K562 (cell line): ENCODE measurements around the gene SIKE1. TPM values are rescaled to one million over a fixed set of nuclear protein-coding genes. Genes with fewer than 3 reads are reported as not detected.

ENCODE experiments used
- CBX3 ChIP-seq, 2 experiments: IDR thresholded peaks; 1 replicate in 1 of 2; 2 replicates in 1 of 2; pipeline ENCODE4 v1.6.1; 2012; ENCODE audit warnings: inconsistent platforms in 2 of 2, low read length in 2 of 2, borderline replicate concordance in 1 of 2, control low read depth in 1 of 2
- CBX5 ChIP-seq: IDR thresholded peaks from 2 replicates; pipeline ENCODE4 v1.6.1; 2014; ENCODE audit warnings: low read depth, borderline replicate concordance
- ELK3 ChIP-seq: fragments of 450-650 bp; formaldehyde crosslinking; IDR thresholded peaks from 2 replicates; pipeline ENCODE4 v1.4.0; 2020; ENCODE audit warnings: mild to moderate bottlenecking
- ESRRA ChIP-seq: fragments of 450-650 bp; IDR thresholded peaks from 2 replicates; pipeline ENCODE4 v1.6.1; 2014; ENCODE audit warnings: low read depth, mild to moderate bottlenecking, moderate library complexity, borderline replicate concordance
- EWSR1 ChIP-seq: fragments of 450-650 bp; IDR thresholded peaks from 2 replicates; pipeline ENCODE4 v1.6.1; 2018; ENCODE audit warnings: borderline replicate concordance, mild to moderate bottlenecking, low read depth, moderate library complexity; ENCODE audit not compliant: partially characterized antibody
- FOXK2 ChIP-seq, 2 experiments: fragments of 450-650 bp; IDR thresholded peaks in 1 of 2; conservative IDR thresholded peaks in 1 of 2; 2 replicates each; pipeline ENCODE4 v1.6.1; 2016; ENCODE audit warnings: low read depth in 2 of 2, mild to moderate bottlenecking in 1 of 2
- GATAD2A ChIP-seq: fragments of 450-650 bp; IDR thresholded peaks from 2 replicates; pipeline ENCODE4 v1.6.1; 2017
- HDAC8 ChIP-seq: fragments of 450-650 bp; IDR thresholded peaks from 2 replicates; pipeline ENCODE4 v1.6.1; 2016; ENCODE audit warnings: mild to moderate bottlenecking, missing genetic modification characterization, moderate library complexity, missing compliant biosample characterization
- HNRNPH1 ChIP-seq: fragments of 200-400 bp; formaldehyde crosslinking; optimal IDR thresholded peaks from 2 replicates; pipeline ENCODE3; 2017; ENCODE audit warnings: low read depth, mild to moderate bottlenecking, low read length, moderate library complexity
- LCOR ChIP-seq: sonication (generic); formaldehyde crosslinking; IDR thresholded peaks from 2 replicates; pipeline ENCODE4 v1.8.0; 2022; ENCODE audit warnings: mild to moderate bottlenecking, missing genetic modification reagents
- MAFK ChIP-seq: IDR thresholded peaks from 2 replicates; pipeline ENCODE4 v1.6.1; 2011; ENCODE audit warnings: low read length, improper control_type of control experiment
- NCOA4 ChIP-seq: fragments of 450-650 bp; IDR thresholded peaks from 2 replicates; pipeline ENCODE4 v1.6.1; 2018; ENCODE audit warnings: mild to moderate bottlenecking; ENCODE audit not compliant: partially characterized antibody
- RERE ChIP-seq: sonication (generic); formaldehyde crosslinking; IDR thresholded peaks from 2 replicates; pipeline ENCODE4 v1.8.0; 2023; ENCODE audit warnings: missing genetic modification reagents, mild to moderate bottlenecking, borderline replicate concordance
- SIN3A ChIP-seq, 2 experiments: fragments of 150-350 bp in 1 of 2; IDR thresholded peaks; 2 replicates each; pipeline ENCODE4 v1.6.1; 2011 to 2016; ENCODE audit warnings: borderline replicate concordance in 2 of 2, low read depth in 2 of 2, low read length in 2 of 2, mild to moderate bottlenecking in 2 of 2, moderate library complexity in 2 of 2; ENCODE audit not compliant: control insufficient read depth in 1 of 2
- TAL1 ChIP-seq: fragments of 450-650 bp; IDR thresholded peaks from 2 replicates; pipeline ENCODE4 v1.6.1; 2016; ENCODE audit warnings: mild to moderate bottlenecking
- TFE3 ChIP-seq: fragments of 450-650 bp; formaldehyde crosslinking; IDR thresholded peaks from 2 replicates; pipeline ENCODE4 v1.4.0; 2020; ENCODE audit warnings: mild to moderate bottlenecking, mixed read lengths
- ZNF143 ChIP-seq: sonication (generic); formaldehyde crosslinking; IDR thresholded peaks from 2 replicates; pipeline ENCODE4 v1.9.0; 2022; ENCODE audit warnings: mild to moderate bottlenecking, missing genetic modification reagents
- ZNF146 ChIP-seq: IDR thresholded peaks from one replicate; pipeline ENCODE4 v1.6.1; 2018; ENCODE audit warnings: missing compliant biosample characterization; ENCODE audit not compliant: unreplicated experiment
- polyA plus RNA-seq, 8 experiments: library from polyadenylated mRNA; depleted of rRNA in 4 of 8; stranded (reverse) in 5 of 8; unstranded in 3 of 8; fragments of >200 nt; fragmentation: Nextera tagmentation in 2 of 8; fragmentation: Illumina TruSeq in 1 of 8; extraction: Ambion mirVana in 2 of 8; extraction: Trizol in 1 of 8; gene quantifications; 2 replicates each; pipeline versions ENCODE4 v1.2.1 to v1.2.3, GENCODE V29; 2011 to 2014; ENCODE audit warnings: inconsistent platforms in 1 of 8, missing spikeins in 1 of 8
- total RNA-seq, 7 experiments: library from RNA; depleted of rRNA in 6 of 7; stranded (reverse); fragments of >200 nt in 6 of 7; fragmentation: Illumina TruSeq in 2 of 7; extraction: Trizol in 2 of 7; gene quantifications; 2 replicates each; pipeline versions ENCODE4 v1.2.1 to v1.2.3, GENCODE V29; 2011 to 2021; ENCODE audit warnings: low replicate concordance in 1 of 7

SIKE1 gene
- total and polyA plus RNA-seq, 9 of the 15 experiments (the other 6 are each of a cell fraction or from before 2014, with no cell fraction given): 21.8 to 144 (median 76.3) TPM

GRCh38 chr1:114757455-114758255 is 22.8 kb downstream of the SIKE1 start, which contains the start of gene CSDE1 (continued):
- TF ChIP-seq HNRNPH1 (no peak), FOXK2 (conservative IDR thresholded peaks at IDR 0.05 in 1 of 2, IDR thresholded peaks at IDR 0.05 in 1 of 2; ENCODE audit: low read depth in 2 of 2) (peak; percentile 93 to 94), GATAD2A (peak; percentile 40; the same call in 1 of the 2 replicates), ZNF143 (CRISPR knock-in tag) (peak; percentile 96), ESRRA (peak; percentile 96), MAFK (peak; percentile 36), CBX3 (IDR thresholded peaks at IDR 0.05; ENCODE audit: borderline replicate concordance in 1 of 2, low read length in 2 of 2) (peak in 1 of 2 experiments; percentile 68; a peak in 2 of 3 replicates), CBX5 (peak; percentile 17; the same call in 1 of the 2 replicates), NCOA4 (no peak), EWSR1 (no peak), RERE (CRISPR knock-in tag) (no peak), ZNF146 (no peak), TAL1 (no peak; the same call in 1 of the 2 replicates), SIN3A (IDR thresholded peaks at IDR 0.05; ENCODE audit: borderline replicate concordance in 2 of 2, control insufficient read depth in 1 of 2, low read depth in 2 of 2, low read length in 2 of 2) (peak; percentile 60 to 75; a peak in 3 of 4 replicates), LCOR (CRISPR knock-in tag) (peak; percentile 78), ELK3 (CRISPR knock-in tag) (0 out of 2 replicates have a peak, but pooled peaks have one; percentile 12), HDAC8 (peak; percentile 39; the same call in 1 of the 2 replicates), TFE3 (CRISPR knock-in tag) (no peak)
